ENCODE results near the gene CCDC57.
"Not testable (repeated sequence)": the region's sequence is repeated elsewhere in the genome, so short reads cannot be mapped to it uniquely, and the experiment has no call there.

Gene CCDC57

GRCh38 chr17:82152556-82153294 lies 59.9 kb downstream of the CCDC57 start:
- no peak for DNase-seq (ENCODE audit: low spot score)

GRCh38 chr17:82152114-82152513 lies 60.5 kb downstream of the CCDC57 start:
- no peak for DNase-seq (ENCODE audit: low spot score)

- no peak for DNase-seq (ENCODE audit: low spot score)
These were observed 61.3 kb downstream of the CCDC57 start for GRCh38 chr17:82151106-82151957.

- DNase-seq (ENCODE audit: low spot score): no peak
These were observed 63.1 kb downstream of the CCDC57 start for GRCh38 chr17:82149401-82150099.

GRCh38 chr17:82148997-82149396 lies 63.6 kb downstream of the CCDC57 start:
- no peak for DNase-seq (ENCODE audit: low spot score)

- DNase-seq (ENCODE audit: low spot score): no peak
These were observed 64.6 kb downstream of the CCDC57 start for GRCh38 chr17:82148011-82148410.

- DNase-seq (ENCODE audit: low spot score): no peak
These were observed 65.7 kb downstream of the CCDC57 start for GRCh38 chr17:82146663-82147654.

- DNase-seq (ENCODE audit: low spot score): no peak
These were observed 67.0 kb downstream of the CCDC57 start for GRCh38 chr17:82145550-82146155.

- DNase-seq (ENCODE audit: low spot score): no peak
These were observed 69.3 kb downstream of the CCDC57 start for GRCh38 chr17:82143333-82143732.

GRCh38 chr17:82139961-82140360 lies 72.7 kb downstream of the CCDC57 start:
- not testable (repeated sequence) for DNase-seq (ENCODE audit: low spot score)

GRCh38 chr17:82138511-82138992 lies 74.1 kb downstream of the CCDC57 start:
- DNase-seq (ENCODE audit: low spot score): no peak

- DNase-seq (ENCODE audit: low spot score): no peak
These were observed 78.5 kb downstream of the CCDC57 start for GRCh38 chr17:82134101-82134500.

GRCh38 chr17:82133166-82133953 lies 79.3 kb downstream of the CCDC57 start:
- not testable (repeated sequence) for DNase-seq (ENCODE audit: low spot score)

GRCh38 chr17:82129095-82129494 lies 83.5 kb downstream of the CCDC57 start:
- no peak for DNase-seq (ENCODE audit: low spot score)

GRCh38 chr17:82128287-82128686 lies 84.4 kb downstream of the CCDC57 start:
- no peak for DNase-seq (ENCODE audit: low spot score)

- no peak for DNase-seq (ENCODE audit: low spot score)
These were observed 84.9 kb downstream of the CCDC57 start for GRCh38 chr17:82127704-82128103.

- no peak for DNase-seq (ENCODE audit: low spot score)
These were observed 85.4 kb downstream of the CCDC57 start for GRCh38 chr17:82127315-82127595.

GRCh38 chr17:82126556-82127314 lies 85.9 kb downstream of the CCDC57 start:
- DNase-seq (ENCODE audit: low spot score): no peak

- no peak for DNase-seq (ENCODE audit: low spot score)
These were observed 88.5 kb downstream of the CCDC57 start for GRCh38 chr17:82124101-82124500.

Measured in ecto neural progenitor cell (in vitro differentiated cells).